ENCODE measurements around the gene SLC9C1.
"Not testable (repeated sequence)": the region's sequence is repeated elsewhere in the genome, so short reads cannot be mapped to it uniquely, and the experiment has no call there.

The SLC9C1 gene

GRCh38 chr3:112187300-112187699, 106.7 kb downstream of the SLC9C1 start:
- DNase-seq (ENCODE audit: low spot score), result no peak

DNA sequence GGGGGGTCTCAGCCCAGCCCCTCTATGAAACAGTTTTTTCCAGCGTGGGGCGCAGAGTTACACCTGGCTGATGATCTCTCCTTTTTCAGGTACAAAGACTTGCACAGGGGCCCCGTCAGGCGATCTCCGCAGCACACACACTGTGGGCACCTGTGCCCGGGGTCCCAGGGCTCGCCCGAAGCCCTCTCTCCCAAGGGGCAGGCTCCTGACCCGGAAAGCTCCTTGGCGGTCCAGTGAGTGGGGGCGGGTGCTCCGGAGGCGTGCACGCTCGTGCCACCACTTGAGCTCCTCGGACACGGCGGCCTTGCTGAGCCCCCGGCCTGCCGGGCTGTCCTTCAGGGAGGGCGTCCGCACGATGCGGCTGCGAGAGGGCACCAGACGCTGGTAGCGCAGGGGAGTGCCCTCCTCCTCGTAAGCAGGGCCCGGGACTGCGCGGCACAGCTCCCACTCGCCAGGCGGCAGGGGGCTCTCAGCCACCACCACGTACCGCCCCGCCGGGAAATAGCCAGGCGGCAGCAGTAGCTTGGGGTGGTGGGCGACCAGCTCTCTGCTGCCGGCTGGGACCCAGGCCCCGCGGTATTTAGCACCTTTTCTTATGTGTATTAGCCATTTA, 108.5 kb downstream of the SLC9C1 start:
- DNase-seq (ENCODE audit: low spot score), result not testable (repeated sequence)

- no peak for DNase-seq (ENCODE audit: low spot score)
Measured at GRCh38 chr3:112175646-112176045, 118.4 kb downstream of the SLC9C1 start.

- no peak for DNase-seq (ENCODE audit: low spot score)
Measured at GRCh38 chr3:112175037-112175436, 119.0 kb downstream of the SLC9C1 start.

DNA sequence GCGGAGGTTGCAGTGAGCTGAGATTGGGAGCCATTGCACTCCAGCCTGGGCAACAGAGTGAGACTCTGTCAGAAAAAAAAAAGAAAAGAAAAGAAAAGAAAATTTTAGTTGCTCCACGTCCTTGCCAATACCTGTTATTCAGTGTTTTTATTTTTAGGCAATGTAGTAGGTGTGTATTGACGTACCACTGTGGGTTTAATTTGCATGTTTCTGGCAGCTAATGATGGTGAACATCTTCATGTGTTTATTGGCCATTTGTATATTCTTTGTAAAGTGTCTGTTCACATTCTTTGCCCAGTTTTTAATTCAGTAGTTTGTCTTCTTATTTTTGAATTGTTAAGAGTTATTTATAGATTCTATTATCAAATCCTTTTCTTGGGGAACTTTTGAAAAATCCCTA, 122.9 kb downstream of the SLC9C1 start:
- no peak for DNase-seq (ENCODE audit: low spot score)

DNA sequence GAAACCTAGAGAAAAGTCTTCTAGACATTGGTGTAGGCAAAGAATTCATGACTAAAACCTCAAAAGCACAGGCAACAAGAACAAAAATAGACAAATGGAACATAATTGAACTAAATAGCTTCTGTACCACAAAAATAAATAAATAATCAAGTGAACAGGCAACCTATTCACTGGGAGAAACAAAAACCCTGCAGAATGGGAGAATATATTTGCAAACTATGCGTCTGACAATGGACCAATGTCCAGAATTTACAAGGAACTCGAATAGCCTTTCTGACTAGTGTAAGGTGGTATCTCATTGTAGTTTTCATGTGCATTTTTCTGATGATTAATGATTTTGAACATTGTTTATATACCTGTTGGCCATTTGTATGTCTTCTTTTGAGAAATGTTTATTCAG, 124.0 kb downstream of the SLC9C1 start:
- no peak for DNase-seq (ENCODE audit: low spot score)

DNA sequence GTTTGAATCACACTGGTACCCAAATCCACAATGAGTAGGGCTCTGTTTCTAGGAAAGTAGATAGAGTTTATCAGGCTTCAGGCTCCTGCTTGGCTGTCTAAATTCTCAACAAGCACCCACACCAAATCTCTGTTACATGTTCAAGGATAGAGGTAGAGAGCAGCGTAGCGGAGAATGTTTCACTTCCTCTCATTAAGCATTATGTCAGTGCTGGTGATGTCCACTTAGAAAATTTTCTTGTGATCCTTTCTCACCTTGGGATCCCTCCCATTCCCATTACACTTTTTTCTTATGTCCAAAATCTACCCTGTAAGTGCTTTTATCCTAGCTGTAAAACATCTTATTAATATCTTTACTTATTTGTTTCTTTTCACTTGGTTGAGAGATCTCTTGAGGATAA, 126.3 kb downstream of the SLC9C1 start:
- DNase-seq (ENCODE audit: low spot score), result no peak

GRCh38 chr3:112149136-112149535, 144.9 kb downstream of the SLC9C1 start:
- DNase-seq (ENCODE audit: low spot score), result no peak

DNA sequence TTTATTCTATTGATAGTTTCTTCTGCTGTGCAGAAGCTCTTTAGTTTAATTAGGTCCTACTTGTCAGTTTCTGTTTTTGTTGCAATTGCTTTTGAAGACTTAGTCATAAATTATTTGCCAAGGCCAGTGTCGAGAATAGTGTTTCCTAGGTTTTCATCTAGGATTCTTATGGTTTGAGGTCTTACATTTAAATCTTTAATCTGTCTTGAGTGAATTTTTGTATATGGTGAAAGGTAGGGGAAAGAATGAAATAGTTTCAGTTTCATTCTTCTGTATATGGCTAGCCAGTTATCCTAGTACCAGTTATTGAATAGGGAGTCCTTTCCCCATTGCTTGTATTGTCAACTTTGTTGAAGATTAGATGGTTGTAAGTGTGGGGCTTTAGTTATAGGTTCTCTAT, 150.3 kb downstream of the SLC9C1 start:
- no peak for DNase-seq (ENCODE audit: low spot score)

DNA sequence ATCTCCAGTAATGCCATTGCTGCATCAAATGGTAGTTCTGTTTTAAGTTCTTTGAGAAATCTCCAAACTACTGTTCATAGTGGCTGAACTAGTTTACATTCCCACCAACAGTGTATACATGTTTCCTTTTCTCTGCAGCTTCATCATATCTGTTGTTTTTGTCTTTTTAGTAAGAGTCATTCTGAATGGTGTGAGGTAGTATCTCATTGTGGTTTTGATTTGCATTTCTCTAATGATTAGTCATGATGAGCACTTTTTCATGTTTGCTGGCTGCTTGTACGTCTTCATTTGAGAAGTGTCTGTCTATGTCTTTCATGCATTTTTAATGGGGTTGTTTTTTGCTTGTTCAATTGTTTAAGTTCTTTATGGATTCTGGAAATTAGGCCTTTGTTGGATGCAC, 150.8 kb downstream of the SLC9C1 start:
- DNase-seq (ENCODE audit: low spot score), result no peak

DNA sequence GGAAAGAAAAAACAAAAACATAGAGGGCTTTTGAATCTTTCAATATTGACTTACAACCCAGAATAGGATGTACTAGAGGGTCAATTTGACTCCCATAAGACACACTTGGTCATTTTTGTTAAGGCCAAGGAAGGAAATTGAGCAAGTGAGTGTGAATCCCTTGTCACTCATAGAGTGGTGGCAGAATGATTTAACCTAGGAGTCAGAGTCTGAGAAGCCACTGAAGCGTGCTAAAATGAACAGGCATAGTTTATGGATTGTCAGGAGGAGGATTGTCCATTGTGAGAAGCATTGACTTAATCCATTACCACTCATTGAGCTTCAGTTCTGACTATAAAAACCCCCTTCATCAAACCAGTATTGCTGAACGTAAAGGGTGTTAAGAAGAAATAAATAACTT, 152.7 kb downstream of the SLC9C1 start:
- no peak for DNase-seq (ENCODE audit: low spot score)

DNA sequence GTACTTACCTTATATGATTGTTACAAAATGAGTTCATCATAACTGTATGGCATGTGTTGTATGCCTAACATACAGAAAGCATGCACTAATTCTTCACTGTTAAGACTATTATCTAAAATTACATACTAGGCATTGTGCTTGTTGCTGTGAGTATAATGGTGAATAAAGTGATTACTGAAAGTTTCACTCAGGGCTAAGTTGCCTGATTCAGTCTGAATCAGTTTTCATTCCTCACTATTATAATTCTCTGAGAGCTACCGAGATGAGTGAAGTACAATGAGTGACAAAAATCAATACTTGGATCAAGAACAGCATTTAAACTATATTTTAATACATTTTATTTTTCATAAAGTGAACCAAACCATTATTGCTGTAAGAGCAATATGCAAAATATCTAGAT, 153.4 kb downstream of the SLC9C1 start:
- no peak for DNase-seq (ENCODE audit: low spot score)

DNA sequence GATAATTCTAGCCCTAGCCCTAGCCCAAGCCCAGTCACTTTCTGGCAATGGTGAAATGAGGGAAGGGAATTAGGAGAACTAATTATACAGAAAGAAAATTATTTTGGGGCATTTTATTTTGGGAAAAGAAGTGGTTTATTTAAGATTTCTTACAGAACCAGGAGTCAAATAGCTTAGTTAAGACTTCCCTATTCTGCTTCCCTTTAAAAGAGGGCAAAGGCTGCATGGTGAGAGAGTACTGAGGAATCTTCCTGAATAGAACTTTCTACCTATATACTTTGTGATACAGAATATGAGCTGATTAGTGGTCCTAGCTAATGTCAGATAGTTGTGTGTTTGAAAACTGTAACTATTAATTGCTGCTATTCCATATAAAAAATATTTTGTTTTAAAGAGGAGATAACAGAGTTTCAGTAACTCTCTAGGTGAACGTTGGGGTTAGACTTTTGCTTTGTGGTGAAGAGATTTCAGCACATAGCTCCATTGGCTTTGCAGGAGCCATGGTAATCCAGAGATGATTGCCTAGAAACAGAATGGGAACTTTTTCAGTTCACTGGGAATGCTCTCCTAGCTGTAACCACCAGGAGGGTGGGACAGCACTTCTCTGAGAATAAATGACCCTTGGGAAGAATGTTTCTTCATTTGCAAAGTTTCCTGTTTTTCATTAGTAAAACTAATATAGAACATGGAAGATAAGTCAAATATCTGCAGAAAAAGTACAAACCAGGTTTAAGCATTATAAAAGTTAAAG, 155.6 kb downstream of the SLC9C1 start:
- DNase-seq (ENCODE audit: low spot score), result no peak

DNA sequence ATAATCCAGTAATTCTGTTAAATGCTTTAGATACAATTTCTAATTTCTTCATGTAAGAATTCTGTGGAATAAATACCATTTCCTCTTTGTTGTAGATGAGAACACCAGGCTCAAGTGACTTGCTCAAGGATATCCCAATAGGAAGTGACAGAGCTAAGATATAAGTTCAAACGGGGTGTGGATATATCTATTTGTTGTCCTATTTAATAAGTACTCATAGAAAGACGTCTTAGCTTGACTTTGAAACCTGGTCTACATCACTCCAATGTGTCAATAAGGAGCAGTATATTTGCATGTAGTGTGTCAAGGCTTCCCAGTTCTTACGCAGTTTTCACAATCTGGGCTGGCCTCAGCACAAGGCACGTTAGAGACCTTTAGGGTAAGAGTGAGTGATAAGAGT, 156.2 kb downstream of the SLC9C1 start:
- no peak for DNase-seq (ENCODE audit: low spot score)

GRCh38 chr3:112136959-112137693, 156.9 kb downstream of the SLC9C1 start:
- DNase-seq (ENCODE audit: low spot score), result peak; percentile 16

- no peak for DNase-seq (ENCODE audit: low spot score)
Measured at GRCh38 chr3:112136046-112136445, 158.0 kb downstream of the SLC9C1 start.

GRCh38 chr3:112134335-112135124, 159.5 kb downstream of the SLC9C1 start:
- peak; percentile 5 for DNase-seq (ENCODE audit: low spot score)

- DNase-seq (ENCODE audit: low spot score), result peak; percentile 48
Measured at GRCh38 chr3:112133626-112134334, 160.2 kb downstream of the SLC9C1 start.

DNA sequence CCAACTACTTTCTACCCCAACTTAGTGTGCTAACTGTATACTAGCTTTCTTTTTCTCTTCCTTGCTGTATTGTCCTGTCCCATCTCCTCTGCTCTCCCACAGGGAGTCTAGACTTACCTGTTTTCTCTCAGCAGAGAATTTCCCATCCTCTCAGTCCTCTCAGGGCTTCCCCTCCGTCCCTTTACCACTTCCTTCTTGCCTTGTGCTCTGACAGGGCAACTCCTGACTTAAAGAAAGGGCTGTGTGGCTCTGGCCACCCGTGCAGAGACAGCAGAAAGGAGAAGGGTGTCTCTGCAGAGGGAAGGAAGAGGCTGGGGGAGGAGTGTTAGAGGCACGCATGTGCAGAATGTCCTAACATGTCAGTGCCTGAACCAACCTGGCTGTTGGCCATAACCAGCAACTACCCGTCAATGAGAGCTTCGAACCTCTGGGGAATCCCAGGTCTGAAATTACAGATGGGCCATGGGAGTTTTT, 161.0 kb downstream of the SLC9C1 start, which contains the start of gene GCSAM:
Gene GCSAM (minus strand): TSS at position 274 of the 474 bp plus-strand sequence. CDS start 128 bp downstream, at position 146.
- DNase-seq (ENCODE audit: low spot score), result peak; percentile 13

DNA sequence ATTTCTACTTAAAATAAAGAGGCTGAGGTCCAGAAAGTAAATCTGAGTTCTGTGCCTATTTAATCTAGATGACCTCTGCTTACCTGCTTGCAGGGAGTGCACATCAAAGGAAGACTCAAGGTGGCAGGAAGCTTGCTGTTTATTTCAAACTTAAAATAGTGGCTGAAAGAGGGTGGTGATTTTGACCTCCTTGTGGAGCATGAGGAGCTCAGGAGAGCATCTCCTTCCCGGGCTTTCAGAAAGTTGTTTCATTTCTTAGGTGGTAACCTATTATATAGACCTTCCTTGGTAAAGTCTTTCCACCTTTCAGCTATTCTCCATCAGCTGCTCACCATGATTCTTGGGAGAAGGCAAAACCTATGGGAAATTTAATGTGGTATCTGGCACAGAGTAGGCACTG, 161.5 kb downstream of the SLC9C1 start:
- no peak for DNase-seq (ENCODE audit: low spot score)

- no peak for DNase-seq (ENCODE audit: low spot score)
Measured at GRCh38 chr3:112132088-112132487, 161.9 kb downstream of the SLC9C1 start.

All from hematopoietic multipotent progenitor cell treated with erythropoietin and hydrocortisone succinate and interleukin-3 and kit ligand, for 15 days (in vitro differentiated cells).